ENCODE data around the gene GNRH2. TPM values are rescaled to one million over a fixed set of nuclear protein-coding genes. Genes with fewer than 3 reads are reported as not detected.

The GNRH2 gene
- total and polyA plus RNA-seq, 2 experiments from 2014 or later = 27.0 to 131 TPM

GRCh38 chr20:3027987-3028386, 15.4 kb upstream of the GNRH2 start:
- no peaks in the 10 kb centered on the region for H3K9me3 ChIP-seq (ENCODE audit: low read depth)
- H3K27ac ChIP-seq = no peak overlapping the region
- no peaks in the 10 kb centered on the region for H3K79me2 ChIP-seq
- 81% methylated on average over 2 of the region's 2 CpGs for WGBS (ENCODE audit: low lambda C conversion rate, missing lambda C conversion rate)
- H3K36me3 ChIP-seq (replicated peaks; ENCODE audit: insufficient read depth, low read depth) = no peaks in the 10 kb centered on the region
- no peaks in the 10 kb centered on the region for H3K9me2 ChIP-seq (replicated peaks; ENCODE audit: insufficient read depth)
- no peaks in the 10 kb centered on the region for H4K20me1 ChIP-seq (ENCODE audit: insufficient read depth, poor library complexity, severe bottlenecking)
- H2AFZ ChIP-seq = no peak overlapping the region
- H3K27me3 ChIP-seq = no peaks in the 10 kb centered on the region
- no peak overlapping the region for H3K4me3 ChIP-seq
- peaks cover 21% of the 10 kb centered on the region for H3K4me1 ChIP-seq (ENCODE audit: insufficient read depth)
- TF ChIP-seq, protein P1, sequence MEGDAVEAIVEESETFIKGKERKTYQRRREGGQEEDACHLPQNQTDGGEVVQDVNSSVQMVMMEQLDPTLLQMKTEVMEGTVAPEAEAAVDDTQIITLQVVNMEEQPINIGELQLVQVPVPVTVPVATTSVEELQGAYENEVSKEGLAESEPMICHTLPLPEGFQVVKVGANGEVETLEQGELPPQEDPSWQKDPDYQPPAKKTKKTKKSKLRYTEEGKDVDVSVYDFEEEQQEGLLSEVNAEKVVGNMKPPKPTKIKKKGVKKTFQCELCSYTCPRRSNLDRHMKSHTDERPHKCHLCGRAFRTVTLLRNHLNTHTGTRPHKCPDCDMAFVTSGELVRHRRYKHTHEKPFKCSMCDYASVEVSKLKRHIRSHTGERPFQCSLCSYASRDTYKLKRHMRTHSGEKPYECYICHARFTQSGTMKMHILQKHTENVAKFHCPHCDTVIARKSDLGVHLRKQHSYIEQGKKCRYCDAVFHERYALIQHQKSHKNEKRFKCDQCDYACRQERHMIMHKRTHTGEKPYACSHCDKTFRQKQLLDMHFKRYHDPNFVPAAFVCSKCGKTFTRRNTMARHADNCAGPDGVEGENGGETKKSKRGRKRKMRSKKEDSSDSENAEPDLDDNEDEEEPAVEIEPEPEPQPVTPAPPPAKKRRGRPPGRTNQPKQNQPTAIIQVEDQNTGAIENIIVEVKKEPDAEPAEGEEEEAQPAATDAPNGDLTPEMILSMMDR (IDR thresholded peaks at IDR 0.05; ENCODE audit: poor library complexity) = no peak
- TF ChIP-seq EZH2 (IDR thresholded peaks at IDR 0.05; ENCODE audit: borderline replicate concordance) = no peak
- TF ChIP-seq EZH2phosphoT487 (IDR thresholded peaks at IDR 0.05; ENCODE audit: low read depth, severe bottlenecking, unreplicated experiment) = no peak
- no peak overlapping the region for H3K4me2 ChIP-seq
- no peak for DNase-seq (ENCODE audit: low spot score)

DNA sequence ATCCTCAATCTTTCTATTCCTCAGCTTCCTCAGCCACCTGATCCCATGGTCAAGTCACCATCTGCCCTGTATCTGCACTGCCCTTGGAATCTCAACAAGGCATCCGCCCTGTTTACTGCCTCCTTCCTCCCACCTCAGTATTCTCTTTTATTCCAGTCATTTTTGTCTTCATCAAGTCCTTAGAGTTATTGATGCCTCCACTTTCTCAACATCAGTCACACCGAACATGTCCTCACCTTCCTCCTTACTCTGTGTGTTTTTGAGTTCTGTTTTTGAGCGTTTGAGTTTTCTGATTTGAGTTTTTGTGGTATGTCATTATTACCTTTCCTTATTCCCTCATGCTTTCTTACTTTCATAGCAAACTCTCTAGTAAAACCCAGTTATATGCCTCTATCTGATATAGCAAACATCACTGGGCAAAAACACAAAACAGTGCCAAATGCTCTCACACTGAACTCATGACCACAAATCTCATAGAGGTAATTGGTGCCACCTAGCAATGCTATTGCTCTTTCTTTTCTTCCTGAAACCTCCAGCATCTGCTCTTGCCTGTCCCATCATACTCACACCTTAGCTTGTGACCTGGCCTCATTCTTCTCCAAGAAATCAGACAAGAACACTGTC, 11.8 kb upstream of the GNRH2 start:
- no peak for DNase-seq (ENCODE audit: low spot score)
- H3K4me2 ChIP-seq = no peak overlapping the region
- H4K20me1 ChIP-seq (ENCODE audit: insufficient read depth, poor library complexity, severe bottlenecking) = no peaks in the 10 kb centered on the region
- H3K4me1 ChIP-seq (ENCODE audit: insufficient read depth) = no peaks in the 10 kb centered on the region
- H2AFZ ChIP-seq = no peak overlapping the region
- WGBS (ENCODE audit: low lambda C conversion rate, missing lambda C conversion rate) = 93% methylated on average over 3 of the region's 3 CpGs
- H3K4me3 ChIP-seq = no peak overlapping the region
- no peaks in the 10 kb centered on the region for H3K36me3 ChIP-seq (replicated peaks; ENCODE audit: insufficient read depth, low read depth)
- H3K27ac ChIP-seq = no peak overlapping the region
- H3K9me3 ChIP-seq (ENCODE audit: low read depth) = no peaks in the 10 kb centered on the region
- no peaks in the 10 kb centered on the region for H3K27me3 ChIP-seq
- H3K79me2 ChIP-seq = no peaks in the 10 kb centered on the region
- TF ChIP-seq EZH2phosphoT487 (IDR thresholded peaks at IDR 0.05; ENCODE audit: low read depth, severe bottlenecking, unreplicated experiment) (no peak), EZH2 (IDR thresholded peaks at IDR 0.05; ENCODE audit: borderline replicate concordance) (no peak)
- TF ChIP-seq, protein P1 (IDR thresholded peaks at IDR 0.05; ENCODE audit: poor library complexity) = no peak
- no peaks in the 10 kb centered on the region for H3K9me2 ChIP-seq (replicated peaks; ENCODE audit: insufficient read depth)

- H3K9me3 ChIP-seq (ENCODE audit: low read depth) = no peaks in the 10 kb centered on the region
- H3K9me2 ChIP-seq (replicated peaks; ENCODE audit: insufficient read depth) = no peaks in the 10 kb centered on the region
- no peak overlapping the region for H3K4me3 ChIP-seq
- no peaks in the 10 kb centered on the region for H3K4me1 ChIP-seq (ENCODE audit: insufficient read depth)
- no peak overlapping the region for H3K27ac ChIP-seq
- no peaks in the 10 kb centered on the region for H3K27me3 ChIP-seq
- H3K4me2 ChIP-seq = no peak overlapping the region
- DNase-seq (ENCODE audit: low spot score) = no peak
- H3K36me3 ChIP-seq (replicated peaks; ENCODE audit: insufficient read depth, low read depth) = no peaks in the 10 kb centered on the region
- no peaks in the 10 kb centered on the region for H4K20me1 ChIP-seq (ENCODE audit: insufficient read depth, poor library complexity, severe bottlenecking)
- WGBS (ENCODE audit: low lambda C conversion rate, missing lambda C conversion rate) = 95% methylated on average over 8 of the region's 8 CpGs
- TF ChIP-seq, protein P1 (IDR thresholded peaks at IDR 0.05; ENCODE audit: poor library complexity) = no peak
- TF ChIP-seq EZH2 (IDR thresholded peaks at IDR 0.05; ENCODE audit: borderline replicate concordance) (no peak), EZH2phosphoT487 (IDR thresholded peaks at IDR 0.05; ENCODE audit: low read depth, severe bottlenecking, unreplicated experiment) (no peak)
- H3K79me2 ChIP-seq = no peaks in the 10 kb centered on the region
- H2AFZ ChIP-seq = no peak overlapping the region
Observed at GRCh38 chr20:3032624-3033023, 10.8 kb upstream of the GNRH2 start.
